SK-N-SH (cell line): ENCODE data around the gene ATF6. TPM values are rescaled to one million over a fixed set of nuclear protein-coding genes. Genes with fewer than 3 reads are reported as not detected.

ENCODE experiments used
- CTCF ChIA-PET: fragments of 300-600, 350-600 bp; formaldehyde crosslinking; extraction: SDS; loops from one replicate; lab custom pipeline; 2021; lab: Yijun Ruan, JAX
- POLR2A ChIA-PET: fragments of 350-600 bp; sonication (Branson Sonifier 250); formaldehyde crosslinking; extraction: SDS; loops from one replicate; lab custom pipeline; 2020; ENCODE audit warnings: antibody characterized with exemption, inconsistent platforms; lab: Yijun Ruan, JAX
- DNase-seq: peaks from one replicate; pipeline ENCODE4 v3.0.0; 2012
- H2AFZ ChIP-seq: fragments of 200-600 bp; sonication (generic); 2 replicates; pipeline ENCODE4 v1.8.1; 2016; ENCODE audit warnings: antibody characterized with exemption, mild to moderate bottlenecking, low read depth
- H3F3A ChIP-seq: fragments of 200-600 bp; sonication (generic); replicated peaks from 2 replicates; pipeline ENCODE3; 2016; ENCODE audit warnings: antibody characterized with exemption, mild to moderate bottlenecking; ENCODE audit not compliant: insufficient read depth
- H3K27ac ChIP-seq, 2 experiments: fragments of 200-500 bp in 1 of 2; fragments of 200-600 bp in 1 of 2; sonication (Bioruptor generic) in 1 of 2; sonication (generic), shearing (Covaris generic) in 1 of 2; 2 replicates each; pipeline versions ENCODE4 v1.5.1 to v1.6.1; 2014 to 2016; ENCODE audit warnings: low read depth in 2 of 2, inconsistent platforms in 1 of 2, low read length in 1 of 2, mild to moderate bottlenecking in 1 of 2, mixed read lengths in 1 of 2
- H3K27me3 ChIP-seq: fragments of 200-600 bp; sonication (generic), shearing (Covaris generic); 2 replicates; pipeline ENCODE4 v1.6.1; 2016; ENCODE audit warnings: mixed run types; ENCODE audit not compliant: insufficient read depth
- H3K36me3 ChIP-seq, 2 experiments: fragments of 200-500 bp in 1 of 2; fragments of 200-600 bp in 1 of 2; sonication (Bioruptor generic) in 1 of 2; sonication (generic) in 1 of 2; replicated peaks in 1 of 2; 2 replicates each; pipeline versions ENCODE3 to v1.5.1; 2014 to 2016; ENCODE audit warnings: low read length in 1 of 2, mild to moderate bottlenecking in 1 of 2; ENCODE audit not compliant: insufficient read depth in 2 of 2, control insufficient read depth in 1 of 2
- H3K4me1 ChIP-seq, 2 experiments: fragments of 200-500 bp in 1 of 2; fragments of 200-600 bp in 1 of 2; sonication (Bioruptor generic) in 1 of 2; sonication (generic), shearing (Covaris generic) in 1 of 2; 2 replicates each; pipeline versions ENCODE4 v1.5.1 to v1.6.1; 2014 to 2016; ENCODE audit warnings: low read depth in 1 of 2, low read length in 1 of 2, mixed run types in 1 of 2; ENCODE audit not compliant: insufficient read depth in 2 of 2, control insufficient read depth in 1 of 2
- H3K4me2 ChIP-seq: fragments of 200-600 bp; sonication (generic), shearing (Covaris generic); 2 replicates; pipeline ENCODE4 v1.6.1; 2017; ENCODE audit warnings: mixed run types
- H3K4me3 ChIP-seq, 2 experiments: fragments of 200-500 bp in 1 of 2; fragments of 200-600 bp in 1 of 2; sonication (Bioruptor generic) in 1 of 2; sonication (generic), shearing (Covaris generic) in 1 of 2; 2 replicates each; pipeline versions ENCODE4 v1.5.1 to v1.8.1; 2014 to 2016; ENCODE audit warnings: low read depth in 2 of 2, inconsistent platforms in 1 of 2, low read length in 1 of 2, mild to moderate bottlenecking in 1 of 2, mixed read lengths in 1 of 2, moderate library complexity in 1 of 2
- H3K79me2 ChIP-seq: fragments of 200-600 bp; sonication (generic); 2 replicates; pipeline ENCODE4 v1.8.1; 2017; ENCODE audit warnings: mild to moderate bottlenecking; ENCODE audit not compliant: insufficient read depth
- H3K9ac ChIP-seq: fragments of 200-600 bp; sonication (generic); 2 replicates; pipeline ENCODE4 v1.6.1; 2017; ENCODE audit warnings: mixed run types
- H3K9me2 ChIP-seq: fragments of 200-600 bp; sonication (generic); 2 replicates; pipeline ENCODE4 v1.6.1; 2017; ENCODE audit warnings: mixed run types
- H3K9me3 ChIP-seq: fragments of 200-600 bp; sonication (generic); 2 replicates; pipeline ENCODE4 v1.6.1; 2017; ENCODE audit warnings: mixed run types, mild to moderate bottlenecking, moderate library complexity
- H4K20me1 ChIP-seq: fragments of 200-600 bp; sonication (generic); 2 replicates; pipeline ENCODE4 v1.6.1; 2017; ENCODE audit warnings: mild to moderate bottlenecking, mixed run types; ENCODE audit not compliant: insufficient read depth
- GABPA ChIP-seq: IDR thresholded peaks from 2 replicates; pipeline ENCODE4 v1.4.0; 2012; ENCODE audit warnings: low read depth, mild to moderate bottlenecking
- NFIC ChIP-seq: IDR thresholded peaks from 2 replicates; pipeline ENCODE4 v1.4.0; 2012; ENCODE audit warnings: borderline replicate concordance
- NRF1 ChIP-seq: IDR thresholded peaks from 2 replicates; pipeline ENCODE4 v1.6.1; 2012; ENCODE audit warnings: low read depth, mild to moderate bottlenecking, low read length
- POLR2AphosphoS5 ChIP-seq: IDR thresholded peaks from 2 replicates; pipeline ENCODE4 v1.6.1; 2012; ENCODE audit warnings: low read depth, low read length
- REST ChIP-seq: IDR thresholded peaks from 2 replicates; pipeline ENCODE4 v1.6.1; 2012; ENCODE audit warnings: mild to moderate bottlenecking, low read depth, low read length, moderate library complexity
- RXRA ChIP-seq: IDR thresholded peaks from 2 replicates; pipeline ENCODE4 v1.4.0; 2012; ENCODE audit warnings: low read depth, mild to moderate bottlenecking, borderline replicate concordance
- SMC3 ChIP-seq: IDR thresholded peaks from 2 replicates; pipeline ENCODE4 v1.6.1; 2012; ENCODE audit warnings: low read depth, low read length, improper control_type of control experiment
- TCF12 ChIP-seq: IDR thresholded peaks from 2 replicates; pipeline ENCODE4 v1.4.0; 2012
- USF1 ChIP-seq: IDR thresholded peaks from 2 replicates; pipeline ENCODE4 v1.4.0; 2012; ENCODE audit warnings: low read depth, borderline replicate concordance
- YY1 ChIP-seq: IDR thresholded peaks from 2 replicates; pipeline ENCODE4 v1.4.0; 2012; ENCODE audit warnings: low read depth, mild to moderate bottlenecking
- ZBTB33 ChIP-seq: IDR thresholded peaks from 2 replicates; pipeline ENCODE4 v1.4.0; 2012; ENCODE audit warnings: low read depth, borderline replicate concordance
- WGBS: methylation state at CpG from one replicate; pipeline ENCODE4 v1.1.6; 2017; ENCODE audit warnings: low lambda C conversion rate; 5-methylcytosine and 5-hydroxymethylcytosine counted together
- polyA plus RNA-seq, 3 experiments: library from polyadenylated mRNA; depleted of rRNA; stranded (reverse); fragments of >200 nt; gene quantifications; 2 replicates each; pipeline ENCODE4 v1.2.3, GENCODE V29; 2012

The ATF6 gene
- polyA plus RNA-seq, 1 of the 3 experiments (the other 2 are of a cell fraction) = 8.8 TPM

- Histone ChIP-seq H3K9me2 (no peaks in the 10 kb centered on the region), H3K79me2 (no peaks in the 10 kb centered on the region; the same call in 1 of the 2 replicates), H3K27ac (peak overlapping the region; percentile 24 to 84; a peak in 2 of 4 replicates), H3K4me1 (peaks cover 11 to 13% of the 10 kb centered on the region in 2 experiments; a peak in 2 of 4 replicates), H3F3A (peaks cover 16% of the 10 kb centered on the region), H3K9me3 (no peaks in the 10 kb centered on the region), H3K4me2 (peak overlapping the region; percentile 98), H3K4me3 (peak overlapping the region; percentile 73 to 79), H3K36me3 (no peaks in the 10 kb centered on the region), H3K27me3 (no peaks in the 10 kb centered on the region), H4K20me1 (no peaks in the 10 kb centered on the region), H2AFZ (peak overlapping the region; percentile 70), H3K9ac (peak overlapping the region; percentile 88)
- CTCF ChIA-PET = interaction anchor here (1.0 to 5.9 kb wide), 4 partner anchors 8 to 37 kb away, joined by 4 to 62 read pairs (median 6); partner anchors contain the start of gene DUSP12
- POLR2A ChIA-PET = interaction anchor here (0.6 to 1.5 kb wide), 5 partner anchors 15 to 530 kb away, joined by 3 to 9 read pairs (median 4); partner anchors contain the start of gene DUSP12
- WGBS = 13% methylated on average over 23 of the region's 38 CpGs
- no peak for TF ChIP-seq NFIC
- TF ChIP-seq RXRA = peak; percentile 2; the same call in 1 of the 2 replicates
- DNase-seq = no peak
These were observed 38.7 kb upstream of the ATF6 start for GRCh38 chr1:161727256-161727924.

GRCh38 chr1:161728376-161729226, 37.5 kb upstream of the ATF6 start:
- ChIA-PET CTCF (interaction anchor here (0.6 to 5.9 kb wide), 2 partner anchors 11 to 108 kb away, joined by 3 to 62 read pairs; no protein-coding TSS in a partner anchor), POLR2A (no interaction called here)
- H3K4me3 ChIP-seq = no peak overlapping the region
- no peak overlapping the region for H2AFZ ChIP-seq
- H3K9me3 ChIP-seq = no peaks in the 10 kb centered on the region
- H3K9ac ChIP-seq = no peak overlapping the region
- no peaks in the 10 kb centered on the region for H4K20me1 ChIP-seq
- peaks cover 19% of the 10 kb centered on the region for H3F3A ChIP-seq
- no peaks in the 10 kb centered on the region for H3K27me3 ChIP-seq
- TF ChIP-seq ZBTB33 (no peak), SMC3 (no peak), RXRA (no peak), USF1 (no peak), REST (no peak), NRF1 (no peak), POLR2AphosphoS5 (no peak), YY1 (no peak), GABPA (no peak), TCF12 (no peak)
- H3K9me2 ChIP-seq = no peaks in the 10 kb centered on the region
- DNase-seq = no peak
- peak overlapping the region in 1 of 2 experiments; percentile 84; a peak in 1 of 4 replicates for H3K27ac ChIP-seq
- H3K4me2 ChIP-seq = no peak overlapping the region
- H3K4me1 ChIP-seq = peaks cover 9 to 13% of the 10 kb centered on the region in 2 experiments; a peak in 2 of 4 replicates
- H3K36me3 ChIP-seq = no peaks in the 10 kb centered on the region
- H3K79me2 ChIP-seq = no peaks in the 10 kb centered on the region; the same call in 1 of the 2 replicates
- 96% methylated on average over 7 of the region's 7 CpGs for WGBS
